ENCODE measurements around the gene CD70. TPM values are rescaled to one million over a fixed set of nuclear protein-coding genes. Genes with fewer than 3 reads are reported as not detected.
"Not testable (repeated sequence)": the region's sequence is repeated elsewhere in the genome, so short reads cannot be mapped to it uniquely, and the experiment has no call there.

CD70 gene
- total RNA-seq, 1 experiment from 2014 or later: 1.2 TPM

GRCh38 chr19:6586056-6586455, 4.9 kb downstream of the CD70 start:
- Histone ChIP-seq H3K56ac (ENCODE audit: insufficient read length, low read depth, low read length) (no peak overlapping the region), H2BK15ac (ENCODE audit: low read depth, low read length) (no peak overlapping the region), H3K23me2 (ENCODE audit: insufficient read length, low read depth, low read length, poor library complexity, severe bottlenecking) (peaks cover 27% of the 10 kb centered on the region), H2BK5ac (ENCODE audit: insufficient read length, low read length) (no peak overlapping the region), H4K8ac (replicated peaks; ENCODE audit: insufficient read length, low read depth, low read length) (no peak overlapping the region), H3K23ac (ENCODE audit: insufficient read length, low read depth, low read length) (no peak overlapping the region), H2AFZ (ENCODE audit: low read length) (no peak overlapping the region), H3K79me1 (ENCODE audit: insufficient read depth, low read depth, low read length, poor library complexity, severe bottlenecking) (no peaks in the 10 kb centered on the region), H2BK120ac (ENCODE audit: low read depth, low read length, poor library complexity, severe bottlenecking) (no peak overlapping the region), H4K20me1 (ENCODE audit: control insufficient read depth, insufficient read depth, insufficient read length) (peaks cover 2% of the 10 kb centered on the region), H3K27me3 (ENCODE audit: insufficient read depth, low read length) (peaks cover 33% of the 10 kb centered on the region; the same call in 1 of the 2 replicates), H3K9me3 (ENCODE audit: control insufficient read depth, low read depth, low read length) (no peaks in the 10 kb centered on the region), H3K27ac (ENCODE audit: insufficient read length, low read depth, low read length) (no peak overlapping the region), H3T11ph (ENCODE audit: low read length) (no peak overlapping the region), H3K9ac (ENCODE audit: extremely low read depth, insufficient read length, low read length) (no peak overlapping the region), H4K5ac (ENCODE audit: insufficient read length, low read depth, low read length) (no peak overlapping the region), H3K4me2 (ENCODE audit: insufficient read depth, insufficient read length, low read length) (no peak overlapping the region), H2BK12ac (ENCODE audit: insufficient read length, low read depth, low read length) (no peak overlapping the region), H2BK20ac (ENCODE audit: low read depth, low read length, poor library complexity, severe bottlenecking) (no peak overlapping the region), H3K4ac (ENCODE audit: low read depth, low read length) (no peak overlapping the region), H3K4me1 (ENCODE audit: insufficient read depth, low read length) (no peaks in the 10 kb centered on the region; the same call in 1 of the 2 replicates), H3K18ac (ENCODE audit: insufficient read length, low read depth, low read length) (no peak overlapping the region), H2AK5ac (ENCODE audit: insufficient read length, low read length) (no peak overlapping the region), H3K79me2 (ENCODE audit: insufficient read depth, low read length) (no peaks in the 10 kb centered on the region), H3K14ac (ENCODE audit: insufficient read depth, low read length) (no peak overlapping the region), H4K91ac (ENCODE audit: insufficient read length, low read depth, low read length) (no peak overlapping the region)
- no peak for DNase-seq
- Mint-ChIP-seq H3K4me3 (peak overlapping the region; percentile 52 to 60; a peak in 4 of 5 replicates), H3K27ac (no peak overlapping the region), H3K4me1 (peaks cover 32 to 36% of the 10 kb centered on the region in 2 experiments), H3K9me3 (peaks cover 0 to 3% of the 10 kb centered on the region in 2 experiments; a peak in 2 of 5 replicates), H3K27me3 (ENCODE audit: low read depth) (peaks cover 80% of the 10 kb centered on the region), H3K36me3 (ENCODE audit: insufficient read depth in 1 of 3, low read depth in 3 of 3) (no peaks in the 10 kb centered on the region)
- no CpG with 5 or more reads among the region's 14 CpGs for WGBS (ENCODE audit: extremely low coverage, insufficient read length, low lambda C conversion rate)
- TF ChIP-seq CTCF (conservative IDR thresholded peaks at IDR 0.05): no peak

GRCh38 chr19:6582515-6583484, 8.2 kb downstream of the CD70 start:
- not testable (repeated sequence) for H4K5ac ChIP-seq (ENCODE audit: insufficient read length, low read depth, low read length); H3K27ac ChIP-seq (ENCODE audit: insufficient read length, low read depth, low read length); H3K9ac ChIP-seq (ENCODE audit: extremely low read depth, insufficient read length, low read length); H4K91ac ChIP-seq (ENCODE audit: insufficient read length, low read depth, low read length); H3K14ac ChIP-seq (ENCODE audit: insufficient read depth, low read length); H4K8ac ChIP-seq (replicated peaks; ENCODE audit: insufficient read length, low read depth, low read length); H2AK5ac ChIP-seq (ENCODE audit: insufficient read length, low read length); H3K27me3 ChIP-seq (ENCODE audit: insufficient read depth, low read length); H3K4me3 Mint-ChIP-seq; H2BK20ac ChIP-seq (ENCODE audit: low read depth, low read length, poor library complexity, severe bottlenecking); H2BK12ac ChIP-seq (ENCODE audit: insufficient read length, low read depth, low read length); H2BK15ac ChIP-seq (ENCODE audit: low read depth, low read length); H3K4me1 Mint-ChIP-seq; H3K27ac Mint-ChIP-seq; DNase-seq; H3K4me1 ChIP-seq (ENCODE audit: insufficient read depth, low read length); H3T11ph ChIP-seq (ENCODE audit: low read length); H4K20me1 ChIP-seq (ENCODE audit: control insufficient read depth, insufficient read depth, insufficient read length); H2BK5ac ChIP-seq (ENCODE audit: insufficient read length, low read length); H3K23ac ChIP-seq (ENCODE audit: insufficient read length, low read depth, low read length); H3K79me2 ChIP-seq (ENCODE audit: insufficient read depth, low read length); H3K56ac ChIP-seq (ENCODE audit: insufficient read length, low read depth, low read length); H3K79me1 ChIP-seq (ENCODE audit: insufficient read depth, low read depth, low read length, poor library complexity, severe bottlenecking); H3K9me3 ChIP-seq (ENCODE audit: control insufficient read depth, low read depth, low read length); H3K4me2 ChIP-seq (ENCODE audit: insufficient read depth, insufficient read length, low read length); H3K18ac ChIP-seq (ENCODE audit: insufficient read length, low read depth, low read length); H2AFZ ChIP-seq (ENCODE audit: low read length); H3K4ac ChIP-seq (ENCODE audit: low read depth, low read length); H2BK120ac ChIP-seq (ENCODE audit: low read depth, low read length, poor library complexity, severe bottlenecking)
- Mint-ChIP-seq H3K27me3 (ENCODE audit: low read depth) (peaks cover 51% of the 10 kb centered on the region), H3K9me3 (peaks cover 9 to 20% of the 10 kb centered on the region in 2 experiments), H3K36me3 (ENCODE audit: insufficient read depth in 1 of 3, low read depth in 3 of 3) (peaks cover 0 to 10% (median 9%) of the 10 kb centered on the region in 3 experiments; a peak in 3 of 7 replicates)
- no CpG with 5 or more reads among the region's 16 CpGs for WGBS (ENCODE audit: extremely low coverage, insufficient read length, low lambda C conversion rate)
- peaks cover 10% of the 10 kb centered on the region for H3K23me2 ChIP-seq (ENCODE audit: insufficient read length, low read depth, low read length, poor library complexity, severe bottlenecking)
